Measurements from ENCODE around the gene SCP2.

- TF ChIP-seq CTCF (IDR thresholded peaks at IDR 0.05) (no peak), RAD21 (IDR thresholded peaks at IDR 0.05; ENCODE audit: low read length) (no peak), JUND (IDR thresholded peaks at IDR 0.05) (no peak), GATA2 (CRISPR knock-in tag; IDR thresholded peaks at IDR 0.05) (no peak), POLR2AphosphoS5 (IDR thresholded peaks at IDR 0.05; ENCODE audit: low read depth, low read length) (no peak), REST (IDR thresholded peaks at IDR 0.05; ENCODE audit: low read depth, low read length) (no peak), MAX (IDR thresholded peaks at IDR 0.05; ENCODE audit: low read depth) (no peak), ELF1 (IDR thresholded peaks at IDR 0.05) (no peak)
Measured at GRCh38 chr1:52978045-52978444, 51.0 kb downstream of the SCP2 start.

All from SK-N-SH (cell line).